Measurements from ENCODE around the gene GALNT6. TPM values are rescaled to one million over a fixed set of nuclear protein-coding genes. Genes with fewer than 3 reads are reported as not detected.

Gene GALNT6
- total RNA-seq, 4 donors from 2014 or later, result 1.1 to 13.8 (median 3.3) TPM

DNA sequence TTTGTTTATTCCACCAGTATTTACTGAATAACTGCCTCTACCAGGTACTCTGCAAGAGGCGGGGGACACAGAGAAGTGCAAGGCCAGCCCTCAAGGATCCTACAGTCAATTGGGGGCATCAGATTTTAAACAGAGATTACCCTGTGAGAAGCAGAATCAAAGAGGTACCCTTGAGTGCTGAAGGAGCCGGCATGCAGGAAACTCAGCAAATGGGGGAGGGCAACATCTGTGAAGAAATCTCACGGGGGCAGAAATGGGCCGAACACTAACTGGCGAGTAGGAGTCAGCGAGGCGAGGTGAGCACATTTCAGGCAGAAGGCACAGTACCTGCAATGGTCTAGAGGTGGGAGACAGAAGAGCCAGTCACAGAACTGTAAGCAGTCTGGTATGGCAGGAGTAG, 9.0 kb downstream of the GALNT6 start:
- no peak for TF ChIP-seq CTCF (IDR thresholded peaks at IDR 0.05; ENCODE audit: low read depth)

DNA sequence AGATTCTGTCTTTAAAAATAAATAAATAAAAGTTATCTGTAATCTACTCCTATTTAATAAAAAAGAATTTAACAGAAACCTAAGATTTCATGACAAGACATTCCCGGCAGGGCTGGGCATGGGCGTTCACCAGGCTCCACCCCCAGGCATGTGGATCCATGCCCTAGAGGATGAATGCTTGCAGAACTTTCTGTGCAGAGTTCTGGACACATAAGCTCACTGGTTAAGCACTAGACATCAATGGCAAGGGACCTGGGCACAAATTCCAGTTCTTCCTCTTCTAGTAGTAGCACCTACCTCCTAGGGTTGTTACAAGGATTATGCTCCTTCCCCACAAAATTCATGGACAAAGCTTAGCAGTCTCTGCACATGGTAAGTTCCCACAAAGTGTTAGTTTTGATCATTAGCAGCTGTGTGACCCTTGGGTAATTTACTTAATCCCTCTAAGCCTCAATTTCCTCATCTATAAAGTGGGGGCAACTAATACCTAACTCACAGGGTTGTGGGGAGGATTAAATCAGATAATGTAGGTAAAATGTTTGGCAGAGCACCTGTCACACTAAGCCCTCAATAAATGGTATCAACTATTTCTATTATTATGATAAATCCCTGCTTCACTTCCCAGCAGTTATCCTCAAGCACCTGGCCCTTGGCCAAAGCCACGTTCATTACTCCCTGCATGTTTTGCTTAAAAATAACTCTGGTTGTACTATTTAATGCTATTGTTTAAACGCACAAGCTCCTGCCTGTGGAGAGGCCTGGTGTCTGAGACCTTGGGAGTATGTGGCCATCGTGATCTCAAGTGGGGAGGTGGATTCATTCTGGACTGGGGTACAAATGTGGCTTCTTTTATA, 9.8 kb downstream of the GALNT6 start:
- TF ChIP-seq CTCF (IDR thresholded peaks at IDR 0.05; ENCODE audit: low read depth), result no peak

DNA sequence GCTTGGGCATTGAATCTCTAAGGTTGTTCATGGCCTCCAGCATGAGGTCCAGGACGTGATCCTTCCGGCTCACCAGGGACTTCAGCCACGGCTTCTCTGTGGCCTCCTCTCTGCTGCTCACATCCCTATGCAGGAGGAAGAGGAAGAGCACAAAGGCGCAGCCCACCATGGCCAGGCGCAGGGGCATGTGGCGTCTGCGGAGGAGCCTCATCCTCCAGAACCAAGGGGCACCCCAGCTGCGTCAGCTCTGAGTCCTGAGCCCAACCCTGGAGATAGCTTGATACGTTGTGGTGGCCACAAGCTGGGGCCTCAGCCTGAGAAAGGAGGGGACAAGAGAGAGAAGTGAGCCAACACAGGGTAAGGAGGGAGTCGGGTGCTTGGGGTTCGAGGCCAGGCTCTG, 11.6 kb downstream of the GALNT6 start:
- no peak for TF ChIP-seq CTCF (IDR thresholded peaks at IDR 0.05; ENCODE audit: low read depth)

DNA sequence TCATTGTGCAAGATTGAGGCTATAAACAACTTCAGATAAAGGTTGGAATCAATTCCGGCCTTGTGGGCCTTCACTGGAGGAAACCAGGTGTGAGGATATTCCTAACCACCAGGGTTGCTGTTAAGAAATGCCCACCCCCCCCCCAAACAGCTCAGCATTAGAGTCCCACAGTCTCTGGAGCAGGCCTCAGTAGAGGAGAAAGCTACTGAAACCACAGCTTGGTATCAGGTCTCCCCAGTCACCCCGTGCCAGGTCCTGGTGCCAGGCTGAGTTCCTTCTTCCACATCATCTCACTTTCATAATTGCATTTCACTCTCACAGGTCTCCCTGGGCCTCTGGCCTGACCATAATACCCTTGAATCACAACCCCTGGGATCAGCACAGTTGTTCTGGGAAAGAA, 12.5 kb downstream of the GALNT6 start:
- no peak for TF ChIP-seq CTCF (IDR thresholded peaks at IDR 0.05; ENCODE audit: low read depth)

- no peak for TF ChIP-seq CTCF (IDR thresholded peaks at IDR 0.05; ENCODE audit: low read depth)
These were observed 13.9 kb downstream of the GALNT6 start for GRCh38 chr12:51377099-51377984.

DNA sequence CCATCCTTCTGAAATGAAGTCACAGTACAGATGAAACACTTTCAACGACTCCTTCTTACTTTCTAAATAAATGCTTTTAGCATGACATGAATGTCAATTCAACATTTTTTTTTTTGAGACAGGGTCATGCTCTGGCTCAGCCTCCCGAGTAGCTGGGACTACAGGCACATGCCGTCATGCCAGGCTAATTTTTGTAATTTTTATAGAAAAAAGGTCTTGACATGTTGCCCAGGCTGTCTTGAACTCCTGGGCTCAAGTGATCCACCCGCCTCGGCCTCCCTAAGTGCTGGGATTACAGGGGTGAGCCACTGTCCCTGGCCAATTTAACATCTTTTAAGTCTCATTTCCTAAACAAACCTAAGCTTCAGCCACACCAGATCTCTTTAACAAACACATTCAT, 16.4 kb downstream of the GALNT6 start:
- TF ChIP-seq CTCF (IDR thresholded peaks at IDR 0.05; ENCODE audit: low read depth), result no peak

DNA sequence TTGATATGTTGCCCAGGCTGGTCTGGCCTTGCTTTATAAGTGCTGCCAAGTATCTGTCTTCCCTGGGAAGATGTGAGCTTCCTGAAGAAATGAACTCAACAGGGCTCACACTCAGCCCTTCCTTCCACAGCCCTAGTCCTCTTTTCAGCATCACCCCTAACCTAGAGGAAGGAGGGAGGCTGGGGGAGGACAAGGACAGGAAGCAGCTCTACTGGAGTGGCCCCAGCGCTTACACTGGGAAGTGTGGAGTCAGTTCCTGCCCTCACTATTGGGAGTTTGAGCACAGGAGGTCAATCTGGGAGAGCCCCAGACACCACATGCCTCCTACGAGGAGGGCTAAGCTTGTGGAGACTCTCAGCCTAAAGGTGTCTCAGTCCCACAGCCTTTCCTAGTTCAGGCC, 16.8 kb downstream of the GALNT6 start:
- no peak for TF ChIP-seq CTCF (IDR thresholded peaks at IDR 0.05; ENCODE audit: low read depth)

Data from subcutaneous adipose tissue (tissue), 4 donors.